H1 (cell line): ENCODE results near the gene TRPC4. TPM values are rescaled to one million over a fixed set of nuclear protein-coding genes. Genes with fewer than 3 reads are reported as not detected.

Experiments
- CTCF ChIA-PET: fragments of 300-600 bp; sonication (Branson Sonifier 250); formaldehyde crosslinking; loops from one replicate; lab custom pipeline; 2021; ENCODE audit not compliant: partially characterized antibody; lab: Charles Lee
- POLR2A ChIA-PET: fragments of 300-600 bp; sonication (Branson Sonifier 250); formaldehyde crosslinking; loops from one replicate; lab custom pipeline; 2021; ENCODE audit warnings: inconsistent platforms; ENCODE audit not compliant: partially characterized antibody; lab: Charles Lee
- DNase-seq, 2 experiments: peaks; one replicate each; pipeline versions ENCODE4 v3.0.0 to v3.0.0-alpha.2; 2010 to 2022; ENCODE audit warnings: low spot score in 2 of 2, low read depth in 1 of 2, mixed read lengths in 1 of 2
- FAIRE-seq: peaks from 2 replicates; lab custom pipeline; 2011; peaks lifted over from hg19 to GRCh38; lab: Jason Lieb, UNC
- H2AFZ ChIP-seq: 2 replicates; pipeline ENCODE4 v1.8.1; 2012; ENCODE audit warnings: low read length, inconsistent platforms
- H2AK5ac ChIP-seq: 2 replicates; pipeline ENCODE4 v1.6.1; 2013; ENCODE audit warnings: low read depth, low read length
- H2BK120ac ChIP-seq: replicated peaks from 2 replicates; pipeline ENCODE3; 2013; ENCODE audit warnings: low read depth, low read length, inconsistent platforms
- H2BK12ac ChIP-seq: 2 replicates; pipeline ENCODE4 v1.6.1; 2013; ENCODE audit warnings: low read depth, low read length
- H2BK15ac ChIP-seq: 2 replicates; pipeline ENCODE4 v1.6.1; 2013; ENCODE audit warnings: low read length
- H2BK20ac ChIP-seq: 2 replicates; pipeline ENCODE4 v1.6.1; 2013; ENCODE audit warnings: low read length
- H2BK5ac ChIP-seq: 2 replicates; pipeline ENCODE4 v1.6.1; 2013; ENCODE audit warnings: low read depth, low read length
- H3K14ac ChIP-seq: 2 replicates; pipeline ENCODE4 v1.6.1; 2013; ENCODE audit warnings: inconsistent platforms; ENCODE audit not compliant: insufficient read length
- H3K18ac ChIP-seq: 2 replicates; pipeline ENCODE4 v1.6.1; 2013; ENCODE audit warnings: low read length; ENCODE audit errors: extremely low read depth
- H3K23ac ChIP-seq: 2 replicates; pipeline ENCODE4 v1.6.1; 2013; ENCODE audit warnings: inconsistent platforms; ENCODE audit not compliant: insufficient read length
- H3K23me2 ChIP-seq: 2 replicates; pipeline ENCODE4 v1.6.1; 2013; ENCODE audit warnings: low read depth, low read length
- H3K27ac ChIP-seq: 2 replicates; pipeline ENCODE4 v1.6.1; 2011; ENCODE audit warnings: low read depth, low read length, inconsistent platforms
- H3K27me3 ChIP-seq, 4 experiments: replicated peaks in 1 of 4; 1 replicate in 1 of 4; 2 replicates in 3 of 4; pipeline versions ENCODE4 v1.6.1 to v1.8.1; 2011 to 2013; ENCODE audit warnings: low read length in 3 of 4, mild to moderate bottlenecking in 3 of 4, inconsistent platforms in 2 of 4, mixed read lengths in 2 of 4, moderate library complexity in 1 of 4; ENCODE audit not compliant: control insufficient read depth in 3 of 4, insufficient read depth in 3 of 4; ENCODE audit errors: extremely low read depth in 1 of 4
- H3K36me3 ChIP-seq, 4 experiments: 2 replicates each; pipeline versions ENCODE4 v1.6.1 to v1.8.1; 2011 to 2013; ENCODE audit warnings: mild to moderate bottlenecking in 4 of 4, low read length in 3 of 4, moderate library complexity in 2 of 4, control low read depth in 1 of 4, inconsistent platforms in 1 of 4; ENCODE audit not compliant: insufficient read depth in 4 of 4, control insufficient read depth in 2 of 4
- H3K4ac ChIP-seq: replicated peaks from 2 replicates; pipeline ENCODE3; 2013; ENCODE audit warnings: low read length, low read depth, mixed read lengths, inconsistent platforms; ENCODE audit not compliant: insufficient read length
- H3K4me1 ChIP-seq, 4 experiments: replicated peaks in 1 of 4; 1 replicate in 1 of 4; 2 replicates in 3 of 4; pipeline versions ENCODE4 v1.6.1 to v1.8.1; 2011 to 2013; ENCODE audit warnings: low read length in 3 of 4, inconsistent platforms in 2 of 4, mixed read lengths in 1 of 4; ENCODE audit not compliant: insufficient read depth in 4 of 4, control insufficient read depth in 3 of 4
- H3K4me2 ChIP-seq, 2 experiments: 2 replicates each; pipeline versions ENCODE4 v1.6.1 to v1.8.1; 2011 to 2013; ENCODE audit warnings: low read depth in 2 of 2, low read length in 2 of 2, control low read depth in 1 of 2, inconsistent platforms in 1 of 2, mild to moderate bottlenecking in 1 of 2; ENCODE audit not compliant: insufficient read depth in 1 of 2
- H3K4me3 ChIP-seq, 4 experiments: fragments of 200-600, 300-600 bp in 1 of 4; sonication (generic), shearing (Covaris generic), sonication (Bioruptor Twin) in 1 of 4; 2 replicates each; pipeline versions ENCODE4 v1.5.1 to v1.8.1; 2011 to 2016; ENCODE audit warnings: low read length in 4 of 4, low read depth in 3 of 4, control low read depth in 2 of 4, inconsistent platforms in 2 of 4, mild to moderate bottlenecking in 2 of 4, mixed read lengths in 1 of 4, moderate library complexity in 1 of 4; ENCODE audit not compliant: insufficient read depth in 2 of 4; ENCODE audit errors: extremely low read depth in 1 of 4
- H3K56ac ChIP-seq: replicated peaks from 2 replicates; pipeline ENCODE3; 2013; ENCODE audit warnings: low read depth, mild to moderate bottlenecking, mixed read lengths, low read length, inconsistent platforms; ENCODE audit not compliant: insufficient read length
- H3K79me1 ChIP-seq: 2 replicates; pipeline ENCODE4 v1.6.1; 2013; ENCODE audit warnings: low read depth, low read length, control low read depth
- H3K79me2 ChIP-seq, 2 experiments: 2 replicates each; pipeline versions ENCODE4 v1.6.1 to v1.8.1; 2012 to 2013; ENCODE audit warnings: low read length in 2 of 2, mild to moderate bottlenecking in 2 of 2, inconsistent platforms in 1 of 2; ENCODE audit not compliant: insufficient read depth in 2 of 2, control insufficient read depth in 1 of 2
- H3K9ac ChIP-seq, 4 experiments: replicated peaks in 1 of 4; 1 replicate in 1 of 4; 2 replicates in 3 of 4; pipeline versions ENCODE4 v1.6.1 to v1.8.1; 2011 to 2013; ENCODE audit warnings: low read depth in 3 of 4, low read length in 3 of 4, control low read depth in 2 of 4, mild to moderate bottlenecking in 2 of 4, moderate library complexity in 2 of 4, inconsistent platforms in 1 of 4; ENCODE audit errors: extremely low read depth in 1 of 4
- H3K9me3 ChIP-seq, 2 experiments: 2 replicates each; pipeline versions ENCODE4 v1.6.1 to v1.8.1; 2012 to 2013; ENCODE audit warnings: mild to moderate bottlenecking in 2 of 2, moderate library complexity in 2 of 2, control low read depth in 1 of 2, inconsistent platforms in 1 of 2, low read depth in 1 of 2, low read length in 1 of 2, mixed read lengths in 1 of 2; ENCODE audit not compliant: insufficient read depth in 2 of 2
- H4K20me1 ChIP-seq, 2 experiments: replicated peaks in 1 of 2; 2 replicates each; pipeline versions ENCODE3 to v1.8.1; 2011 to 2013; ENCODE audit warnings: inconsistent platforms in 2 of 2, low read length in 2 of 2, mild to moderate bottlenecking in 1 of 2; ENCODE audit not compliant: insufficient read depth in 2 of 2, control insufficient read depth in 1 of 2
- H4K5ac ChIP-seq: 2 replicates; pipeline ENCODE4 v1.6.1; 2013; ENCODE audit warnings: low read length, low read depth, mixed read lengths, inconsistent platforms; ENCODE audit not compliant: insufficient read length
- H4K8ac ChIP-seq: 2 replicates; pipeline ENCODE4 v1.8.0; 2013; ENCODE audit warnings: mild to moderate bottlenecking, moderate library complexity, low read length, inconsistent platforms; ENCODE audit not compliant: insufficient read depth; ENCODE audit errors: extremely low read depth
- H4K91ac ChIP-seq: replicated peaks from 2 replicates; pipeline ENCODE3; 2013; ENCODE audit warnings: low read length, mixed read lengths, inconsistent platforms; ENCODE audit not compliant: insufficient read length
- BRCA1 ChIP-seq: IDR thresholded peaks from 2 replicates; pipeline ENCODE4 v1.6.1; 2012; ENCODE audit warnings: low read depth, low read length, improper control_type of control experiment
- JUN ChIP-seq: IDR thresholded peaks from 2 replicates; pipeline ENCODE4 v1.6.1; 2011; ENCODE audit warnings: low read depth, mild to moderate bottlenecking, improper control_type of control experiment, low read length
- NANOG ChIP-seq: IDR thresholded peaks from 2 replicates; pipeline ENCODE4 v1.6.1; 2011; ENCODE audit warnings: low read length, low read depth, mild to moderate bottlenecking, inconsistent platforms; ENCODE audit not compliant: insufficient read depth, poor library complexity, severe bottlenecking
- POU5F1 ChIP-seq: IDR thresholded peaks from 2 replicates; pipeline ENCODE4 v1.6.1; 2011; ENCODE audit warnings: low read depth, mild to moderate bottlenecking, low read length, moderate library complexity
- RBBP5 ChIP-seq: IDR thresholded peaks from 2 replicates; pipeline ENCODE4 v1.7.1; 2012; ENCODE audit warnings: low read depth, mild to moderate bottlenecking, inconsistent platforms, low read length, moderate library complexity, borderline replicate concordance
- SP2 ChIP-seq: IDR thresholded peaks from 2 replicates; pipeline ENCODE4 v1.6.1; 2012; ENCODE audit warnings: mild to moderate bottlenecking, low read length, inconsistent platforms
- TAF7 ChIP-seq: optimal IDR thresholded peaks from 2 replicates; pipeline ENCODE3; 2011; ENCODE audit warnings: low read depth, mild to moderate bottlenecking, inconsistent platforms, low read length, moderate library complexity, borderline replicate concordance
- TEAD4 ChIP-seq: IDR thresholded peaks from 2 replicates; pipeline ENCODE4 v1.6.1; 2012; ENCODE audit warnings: low read depth, low read length, inconsistent platforms, mixed read lengths
- WGBS, 2 experiments: shearing (Covaris generic) in 1 of 2; methylation state at CpG; one replicate each; pipeline versions ENCODE4 v1.1.6 to v1.1.7; 2013 to 2015; ENCODE audit warnings: low lambda C conversion rate in 2 of 2, mixed read lengths in 2 of 2, inconsistent platforms in 1 of 2, low coverage in 1 of 2, missing lambda C conversion rate in 1 of 2; ENCODE audit not compliant: insufficient replicate concordance in 2 of 2, insufficient coverage in 1 of 2, insufficient read length in 1 of 2; ENCODE audit errors: extremely low coverage in 1 of 2, missing lambda C conversion rate in 1 of 2; 5-methylcytosine and 5-hydroxymethylcytosine counted together
- polyA plus RNA-seq, 7 experiments: library from polyadenylated mRNA; depleted of rRNA in 3 of 7; stranded (reverse) in 5 of 7; unstranded in 2 of 7; fragments of >200 nt in 5 of 7; fragments of 200-250 nt in 2 of 7; gene quantifications; 1 replicate in 5 of 7; 2 replicates in 1 of 7; 4 replicates in 1 of 7; pipeline versions ENCODE4 v1.2.1 to v1.2.3, GENCODE V29; 2011 to 2013; ENCODE audit warnings: missing spikeins in 2 of 7, mixed read lengths in 2 of 7
- total RNA-seq: library from RNA; stranded (reverse); fragmentation: NEBNext Ultra II Directional; extraction: Animal tissue kit (Norgen Biotek cat#: 25700); gene quantifications from 2 replicates; pipeline ENCODE4 v1.2.1, GENCODE V29; 2021

The TRPC4 gene
- total and polyA plus RNA-seq, 2 of the 8 experiments (the other 6 are each of a cell fraction or from before 2014, with no cell fraction given): 12.3 to 14.7 TPM

DNA sequence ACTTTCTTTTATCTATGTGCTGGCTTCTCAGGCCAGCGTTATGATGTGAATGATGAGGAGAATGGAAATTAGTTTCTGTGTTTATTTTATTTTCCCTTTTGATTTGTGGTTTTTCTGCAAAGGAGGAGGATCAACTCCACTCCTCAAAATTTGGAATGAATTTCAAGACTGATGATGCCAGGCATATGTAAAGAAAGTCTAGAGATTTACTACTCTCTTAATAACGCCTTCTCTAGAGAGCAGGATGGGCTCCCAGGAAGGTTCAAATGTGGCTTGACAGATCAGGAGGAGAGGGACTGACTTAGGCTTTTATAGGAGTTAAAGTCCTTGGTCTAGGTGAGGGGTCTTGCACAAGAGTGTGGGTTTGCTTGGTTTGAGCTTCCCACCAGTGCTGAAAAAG is 255.9 kb downstream of the TRPC4 start:
- Histone ChIP-seq H2BK5ac (no peak overlapping the region), H4K20me1 (no peaks in the 10 kb centered on the region), H3K4me1 (no peaks in the 10 kb centered on the region), H3K27me3 (no peaks in the 10 kb centered on the region), H3K4ac (no peak overlapping the region), H4K5ac (no peak overlapping the region), H3K9ac (no peak overlapping the region), H3K36me3 (no peaks in the 10 kb centered on the region), H2BK12ac (no peak overlapping the region), H2BK20ac (no peak overlapping the region), H3K23me2 (no peaks in the 10 kb centered on the region), H3K4me2 (no peak overlapping the region), H3K79me1 (no peaks in the 10 kb centered on the region), H3K79me2 (no peaks in the 10 kb centered on the region), H2BK15ac (no peak overlapping the region), H3K4me3 (no peak overlapping the region), H2AK5ac (no peak overlapping the region), H4K91ac (no peak overlapping the region), H3K14ac (no peak overlapping the region), H3K27ac (no peak overlapping the region), H3K56ac (no peak overlapping the region), H4K8ac (no peak overlapping the region), H3K23ac (no peak overlapping the region), H3K9me3 (no peaks in the 10 kb centered on the region), H3K18ac (no peak overlapping the region), H2AFZ (no peak overlapping the region), H2BK120ac (no peak overlapping the region)
- WGBS, 2 experiments: 77% methylated on average over 2 of the region's 2 CpGs; no CpG with 5 or more reads in 1 of the 2 experiments
- FAIRE-seq (no peak), DNase-seq (no peak)
- TF ChIP-seq POU5F1 (no peak), SP2 (no peak), BRCA1 (no peak), RBBP5 (no peak), TEAD4 (no peak), TAF7 (no peak), NANOG (no peak), JUN (no peak)
- ChIA-PET POLR2A (no interaction called here), CTCF (interaction anchor here (0.6 to 0.8 kb wide), 2 partner anchors 186 to 313 kb away, joined by 3 read pairs; no protein-coding TSS in a partner anchor)
